Measurements from ENCODE around the gene POR. TPM values are rescaled to one million over a fixed set of nuclear protein-coding genes. Genes with fewer than 3 reads are reported as not detected.

The POR gene
- total RNA-seq, 1 experiment from 2014 or later, result 45.1 TPM

- no peak overlapping the region for H3K4me3 Mint-ChIP-seq (ENCODE audit: unreplicated experiment)
- ChIA-PET CTCF (interaction anchor here (0.7 kb wide), 1 partner anchor 125 kb away, joined by 4 read pairs; no protein-coding TSS in a partner anchor), POLR2A (no interaction called here)
- BruUV-seq (replicated peaks), result no TSS peak
- no peaks in the 10 kb centered on the region for H3K27me3 Mint-ChIP-seq (ENCODE audit: insufficient read depth, unreplicated experiment)
- no peak overlapping the region for H3K27ac Mint-ChIP-seq (ENCODE audit: low read depth, unreplicated experiment)
- DNase-seq (ENCODE audit: unreplicated experiment), result no peak
- no peaks in the 10 kb centered on the region for H3K4me1 Mint-ChIP-seq (ENCODE audit: insufficient read depth, unreplicated experiment)
- H3K9me3 Mint-ChIP-seq (ENCODE audit: unreplicated experiment), result no peaks in the 10 kb centered on the region
- no peak for TF ChIP-seq CTCF (IDR thresholded peaks at IDR 0.05; ENCODE audit: unreplicated experiment)
- intact Hi-C loops (cut with micrococcal nuclease), result no loop called here
- peaks cover 35% of the 10 kb centered on the region for H3K36me3 Mint-ChIP-seq (ENCODE audit: insufficient read depth, unreplicated experiment)
Measured at GRCh38 chr7:75998038-75998437, 83.1 kb downstream of the POR start.

- TF ChIP-seq CTCF (IDR thresholded peaks at IDR 0.05; ENCODE audit: unreplicated experiment), result no peak
- Mint-ChIP-seq H3K4me1 (ENCODE audit: insufficient read depth, unreplicated experiment) (no peaks in the 10 kb centered on the region), H3K36me3 (ENCODE audit: insufficient read depth, unreplicated experiment) (peaks cover 58% of the 10 kb centered on the region), H3K27me3 (ENCODE audit: insufficient read depth, unreplicated experiment) (no peaks in the 10 kb centered on the region), H3K9me3 (ENCODE audit: unreplicated experiment) (no peaks in the 10 kb centered on the region), H3K4me3 (ENCODE audit: unreplicated experiment) (no peak overlapping the region), H3K27ac (ENCODE audit: low read depth, unreplicated experiment) (no peak overlapping the region)
- intact Hi-C loops (cut with micrococcal nuclease), result no loop called here
- BruUV-seq (replicated peaks), result no TSS peak
- POLR2A ChIA-PET, result no interaction called here
- DNase-seq (ENCODE audit: unreplicated experiment), result no peak
- CTCF ChIA-PET, result no interaction called here
Measured at GRCh38 chr7:76000566-76000965, 85.6 kb downstream of the POR start.

- no TSS peak for BruUV-seq (replicated peaks)
- TF ChIP-seq CTCF (IDR thresholded peaks at IDR 0.05; ENCODE audit: unreplicated experiment), result no peak
- Mint-ChIP-seq H3K27ac (ENCODE audit: low read depth, unreplicated experiment) (no peak overlapping the region), H3K4me3 (ENCODE audit: unreplicated experiment) (no peak overlapping the region), H3K4me1 (ENCODE audit: insufficient read depth, unreplicated experiment) (no peaks in the 10 kb centered on the region), H3K36me3 (ENCODE audit: insufficient read depth, unreplicated experiment) (peaks cover 74% of the 10 kb centered on the region), H3K27me3 (ENCODE audit: insufficient read depth, unreplicated experiment) (no peaks in the 10 kb centered on the region), H3K9me3 (ENCODE audit: unreplicated experiment) (no peaks in the 10 kb centered on the region)
- no peak for DNase-seq (ENCODE audit: unreplicated experiment)
- intact Hi-C loops (cut with micrococcal nuclease), result no loop called here
- ChIA-PET POLR2A (interaction anchor here (0.9 to 1.0 kb wide), 2 partner anchors 10 kb away, joined by 3 read pairs; no protein-coding TSS in a partner anchor), CTCF (interaction anchor here (0.6 kb wide), 1 partner anchor 63 kb away, joined by 3 read pairs; no protein-coding TSS in a partner anchor)
Measured at GRCh38 chr7:76002139-76002538, 87.2 kb downstream of the POR start.

- no peak for DNase-seq (ENCODE audit: unreplicated experiment)
- ChIA-PET POLR2A (interaction anchor here (1.0 kb wide), 1 partner anchor 11 kb away, joined by 3 read pairs; no protein-coding TSS in a partner anchor), CTCF (interaction anchor here (0.6 kb wide), 1 partner anchor 1572 kb away, joined by 3 read pairs; no protein-coding TSS in a partner anchor)
- no peak for TF ChIP-seq CTCF (IDR thresholded peaks at IDR 0.05; ENCODE audit: unreplicated experiment)
- no peak overlapping the region for H3K4me3 Mint-ChIP-seq (ENCODE audit: unreplicated experiment)
- no peaks in the 10 kb centered on the region for H3K27me3 Mint-ChIP-seq (ENCODE audit: insufficient read depth, unreplicated experiment)
- no peak overlapping the region for H3K27ac Mint-ChIP-seq (ENCODE audit: low read depth, unreplicated experiment)
- no peaks in the 10 kb centered on the region for H3K9me3 Mint-ChIP-seq (ENCODE audit: unreplicated experiment)
- peaks cover 70% of the 10 kb centered on the region for H3K36me3 Mint-ChIP-seq (ENCODE audit: insufficient read depth, unreplicated experiment)
- intact Hi-C loops (cut with micrococcal nuclease), result no loop called here
- no TSS peak for BruUV-seq (replicated peaks)
- no peaks in the 10 kb centered on the region for H3K4me1 Mint-ChIP-seq (ENCODE audit: insufficient read depth, unreplicated experiment)
Measured at GRCh38 chr7:76002822-76003221, 87.9 kb downstream of the POR start.
